GM18858 (cell line): ENCODE results near the gene RBM20.

Experiments
- ATAC-seq: cut with Tn5 transposase; IDR thresholded peaks from one replicate; pipeline ENCODE4 v1.9.1; 2021; ENCODE audit not compliant: unreplicated experiment

RBM20 gene

GRCh38 chr10:110845756-110846620, 201.9 kb downstream of the RBM20 start:
- ATAC-seq: no peak

GRCh38 chr10:110847374-110847773, 203.2 kb downstream of the RBM20 start:
- ATAC-seq: no peak

- no peak for ATAC-seq
Observed at GRCh38 chr10:110848106-110848505, 204.0 kb downstream of the RBM20 start.

- ATAC-seq: no peak
Observed at GRCh38 chr10:110850099-110850498, 206.0 kb downstream of the RBM20 start.

GRCh38 chr10:110851020-110851612, 207.0 kb downstream of the RBM20 start:
- ATAC-seq: no peak

- ATAC-seq: no peak
Observed at GRCh38 chr10:110852255-110852896, 208.2 kb downstream of the RBM20 start.

- ATAC-seq: no peak
Observed at GRCh38 chr10:110852947-110853346, 208.8 kb downstream of the RBM20 start.

- no peak for ATAC-seq
Observed at GRCh38 chr10:110853921-110854605, 209.9 kb downstream of the RBM20 start.

- peak; percentile 25 for ATAC-seq
Observed at GRCh38 chr10:110857265-110858171, 213.4 kb downstream of the RBM20 start.

- no peak for ATAC-seq
Observed at GRCh38 chr10:110858297-110858934, 214.3 kb downstream of the RBM20 start.

GRCh38 chr10:110859206-110859972, 215.3 kb downstream of the RBM20 start:
- no peak for ATAC-seq

GRCh38 chr10:110859973-110860376, 215.8 kb downstream of the RBM20 start:
- no peak for ATAC-seq

- peak; percentile 49 for ATAC-seq
Observed at GRCh38 chr10:110860576-110861241, 216.6 kb downstream of the RBM20 start.

GRCh38 chr10:110861476-110861875, 217.3 kb downstream of the RBM20 start:
- no peak for ATAC-seq

GRCh38 chr10:110861930-110862649, 218.0 kb downstream of the RBM20 start:
- ATAC-seq: no peak

- ATAC-seq: no peak
Observed at GRCh38 chr10:110862961-110863360, 218.8 kb downstream of the RBM20 start.

- no peak for ATAC-seq
Observed at GRCh38 chr10:110863361-110863760, 219.2 kb downstream of the RBM20 start.

GRCh38 chr10:110863956-110864355, 219.8 kb downstream of the RBM20 start:
- ATAC-seq: no peak
